Activated CD4-positive, alpha-beta T cell treated with anti-CD3 and anti-CD28 coated beads, Interleukin-2, amount 10 ng/mL, durations not matched to agents 24 days and 14 days (primary cell): ENCODE data around the gene SUPT7L. TPM values are rescaled to one million over a fixed set of nuclear protein-coding genes. Genes with fewer than 3 reads are reported as not detected.

Source experiments
- DNase-seq: peaks from one replicate; pipeline ENCODE4 v3.0.0; 2022
- H3K27ac Mint-ChIP-seq: one replicate; pipeline ENCODE4 v1.8.0; 2022; ENCODE audit warnings: mild to moderate bottlenecking, mixed read lengths
- H3K27me3 Mint-ChIP-seq: one replicate; pipeline ENCODE4 v1.8.0; 2022; ENCODE audit warnings: mixed read lengths
- H3K36me3 Mint-ChIP-seq: one replicate; pipeline ENCODE4 v1.8.0; 2022; ENCODE audit warnings: low read depth, mild to moderate bottlenecking, mixed read lengths
- H3K4me1 Mint-ChIP-seq: one replicate; pipeline ENCODE4 v1.8.0; 2021; ENCODE audit warnings: mixed read lengths
- H3K4me3 Mint-ChIP-seq: one replicate; pipeline ENCODE4 v1.8.0; 2022; ENCODE audit warnings: mild to moderate bottlenecking, moderate library complexity, mixed read lengths
- H3K9me3 Mint-ChIP-seq: one replicate; pipeline ENCODE4 v1.8.0; 2021; ENCODE audit warnings: mixed read lengths
- intact Hi-C: fragments of 100-400 bp; cut with micrococcal nuclease; formaldehyde crosslinking; loops from one replicate; pipeline ENCODE4 v1.15.1; 2023
- total RNA-seq: library from RNA; stranded (reverse); gene quantifications from 2 replicates; pipeline ENCODE4 v1.2.3, GENCODE V29; 2022

Gene SUPT7L, protein sequence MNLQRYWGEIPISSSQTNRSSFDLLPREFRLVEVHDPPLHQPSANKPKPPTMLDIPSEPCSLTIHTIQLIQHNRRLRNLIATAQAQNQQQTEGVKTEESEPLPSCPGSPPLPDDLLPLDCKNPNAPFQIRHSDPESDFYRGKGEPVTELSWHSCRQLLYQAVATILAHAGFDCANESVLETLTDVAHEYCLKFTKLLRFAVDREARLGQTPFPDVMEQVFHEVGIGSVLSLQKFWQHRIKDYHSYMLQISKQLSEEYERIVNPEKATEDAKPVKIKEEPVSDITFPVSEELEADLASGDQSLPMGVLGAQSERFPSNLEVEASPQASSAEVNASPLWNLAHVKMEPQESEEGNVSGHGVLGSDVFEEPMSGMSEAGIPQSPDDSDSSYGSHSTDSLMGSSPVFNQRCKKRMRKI
- 33.3 and 34.5 TPM in 2 replicates for total RNA-seq

DNA sequence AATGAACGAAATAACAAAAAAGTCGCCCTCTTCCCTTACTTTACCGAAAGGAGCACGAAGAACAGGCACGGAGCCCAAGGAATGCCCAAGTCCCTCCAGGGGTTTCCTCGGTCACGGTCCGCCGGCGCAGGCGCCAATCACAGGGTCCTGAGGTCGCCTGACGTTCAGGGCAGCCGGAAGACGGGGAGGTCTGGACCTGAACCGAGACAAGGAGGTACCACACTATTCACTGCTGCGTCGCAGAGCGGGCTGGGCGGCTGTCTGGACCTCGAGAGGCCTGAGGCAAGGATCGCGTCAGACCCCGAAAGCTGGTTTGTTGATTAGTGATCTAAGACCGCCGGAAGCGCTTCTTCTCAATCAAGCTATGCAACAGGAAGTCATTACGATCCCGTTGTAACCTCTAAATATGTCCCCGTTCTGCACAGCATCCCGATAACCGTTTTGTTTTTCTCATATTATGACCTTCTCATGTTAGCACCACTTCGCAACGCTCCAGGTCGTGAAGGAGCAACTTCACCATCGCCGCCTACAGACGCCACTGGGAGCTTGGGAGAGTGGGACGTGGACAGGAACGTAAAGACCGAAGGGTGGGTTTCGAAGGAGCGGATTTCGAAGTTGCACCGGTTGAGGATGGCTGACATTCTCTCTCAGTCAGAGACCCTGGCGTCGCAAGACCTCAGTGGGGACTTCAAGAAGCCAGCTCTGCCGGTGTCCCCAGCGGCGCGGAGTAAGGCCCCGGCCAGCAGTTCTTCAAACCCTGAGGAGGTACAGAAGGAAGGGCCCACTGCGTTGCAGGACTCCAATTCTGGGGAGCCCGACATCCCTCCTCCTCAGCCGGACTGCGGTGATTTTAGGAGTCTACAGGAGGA lies at the start of gene SUPT7L, which contains the start of gene SLC4A1AP:
TSS of gene SUPT7L (minus strand) at position 330 of the 869 bp plus-strand sequence. CDS start 1,422 bp downstream, outside the sequence.
TSS of gene SLC4A1AP (plus strand) at position 605 of the 869 bp plus-strand sequence. CDS start at position 631, 26 bp downstream.
- DNase-seq: peak; percentile 93
- Mint-ChIP-seq H3K4me3 (peak within 1 kb of the TSS; percentile 98), H3K36me3 (peaks cover 43% of the 10 kb centered on the region), H3K9me3 (no peaks in the 10 kb centered on the region), H3K4me1 (peaks cover 38% of the 10 kb centered on the region), H3K27me3 (no peaks in the 10 kb centered on the region), H3K27ac (peak within 1 kb of the TSS; percentile 99)
- intact Hi-C loops: loop anchor here (2.0 to 10.0 kb wide), 7 partner anchors 19 to 291 kb away; partner anchors contain the start of genes CCDC121, EIF2B4, FNDC4 and GCKR

- H3K4me3 Mint-ChIP-seq: no peak overlapping the region
- H3K27ac Mint-ChIP-seq: no peak overlapping the region
- peaks cover 20% of the 10 kb centered on the region for H3K27me3 Mint-ChIP-seq
- peaks cover 34% of the 10 kb centered on the region for H3K4me1 Mint-ChIP-seq
- intact Hi-C loops: no loop called here
- no peaks in the 10 kb centered on the region for H3K9me3 Mint-ChIP-seq
- H3K36me3 Mint-ChIP-seq: no peaks in the 10 kb centered on the region
- DNase-seq: no peak
Observed at GRCh38 chr2:27713201-27713600, 49.8 kb upstream of the SUPT7L start.

GRCh38 chr2:27712522-27712921 lies 49.1 kb upstream of the SUPT7L start:
- Mint-ChIP-seq H3K27ac (no peak overlapping the region), H3K36me3 (no peaks in the 10 kb centered on the region), H3K4me3 (no peak overlapping the region), H3K9me3 (no peaks in the 10 kb centered on the region), H3K4me1 (peaks cover 34% of the 10 kb centered on the region), H3K27me3 (peaks cover 20% of the 10 kb centered on the region)
- intact Hi-C loops: no loop called here
- DNase-seq: no peak

- DNase-seq: no peak
- no peak overlapping the region for H3K4me3 Mint-ChIP-seq
- peaks cover 16% of the 10 kb centered on the region for H3K27me3 Mint-ChIP-seq
- no peaks in the 10 kb centered on the region for H3K9me3 Mint-ChIP-seq
- H3K27ac Mint-ChIP-seq: no peak overlapping the region
- intact Hi-C loops: no loop called here
- H3K4me1 Mint-ChIP-seq: peaks cover 29% of the 10 kb centered on the region
- H3K36me3 Mint-ChIP-seq: no peaks in the 10 kb centered on the region
Observed at GRCh38 chr2:27711804-27712203, 48.4 kb upstream of the SUPT7L start.

- no peak overlapping the region for H3K27ac Mint-ChIP-seq
- H3K27me3 Mint-ChIP-seq: peaks cover 12% of the 10 kb centered on the region
- no peak for DNase-seq
- no peak overlapping the region for H3K4me3 Mint-ChIP-seq
- H3K4me1 Mint-ChIP-seq: peaks cover 24% of the 10 kb centered on the region
- H3K9me3 Mint-ChIP-seq: no peaks in the 10 kb centered on the region
- H3K36me3 Mint-ChIP-seq: no peaks in the 10 kb centered on the region
- intact Hi-C loops: no loop called here
Observed at GRCh38 chr2:27710640-27711430, 47.4 kb upstream of the SUPT7L start.

DNA sequence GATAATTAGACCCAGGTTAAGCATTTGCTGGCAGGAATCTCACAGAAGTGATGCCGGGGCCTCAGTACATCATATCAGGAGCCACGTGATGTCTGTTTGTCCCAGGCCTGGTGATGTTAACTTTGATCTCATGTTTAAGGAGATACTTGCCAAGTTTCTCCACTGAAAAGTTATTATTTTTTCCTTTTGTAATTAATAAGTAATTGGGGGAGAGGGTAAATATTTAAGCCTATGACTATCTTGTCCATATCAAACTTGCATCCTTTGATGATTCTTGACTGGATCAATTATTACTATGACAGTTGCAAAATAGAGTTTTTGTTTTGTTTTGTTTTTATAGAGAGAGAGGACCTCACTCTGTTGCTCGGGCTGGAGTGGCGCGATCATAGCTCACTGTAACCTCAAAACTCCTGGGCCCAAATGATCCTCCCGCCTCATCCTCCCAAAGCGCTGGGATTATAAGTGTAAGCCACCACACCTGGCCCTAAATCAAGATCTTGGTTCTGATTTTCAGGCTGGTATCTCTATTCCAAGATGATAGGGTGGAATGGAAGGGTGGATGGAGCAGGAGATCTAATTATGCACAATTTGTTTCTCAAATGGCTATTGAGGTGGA lies 46.7 kb upstream of the SUPT7L start:
- intact Hi-C loops: loop anchor here (10.0 kb wide), 2 partner anchors 425 to 545 kb away; no protein-coding TSS in a partner anchor
- peaks cover 27% of the 10 kb centered on the region for H3K4me1 Mint-ChIP-seq
- H3K9me3 Mint-ChIP-seq: no peaks in the 10 kb centered on the region
- peaks cover 12% of the 10 kb centered on the region for H3K27me3 Mint-ChIP-seq
- no peaks in the 10 kb centered on the region for H3K36me3 Mint-ChIP-seq
- DNase-seq: no peak
- no peak overlapping the region for H3K4me3 Mint-ChIP-seq
- no peak overlapping the region for H3K27ac Mint-ChIP-seq

GRCh38 chr2:27709326-27709725 lies 45.9 kb upstream of the SUPT7L start:
- intact Hi-C loops: loop anchor here (10.0 kb wide), 2 partner anchors 425 to 545 kb away; no protein-coding TSS in a partner anchor
- H3K36me3 Mint-ChIP-seq: no peaks in the 10 kb centered on the region

GRCh38 chr2:27708666-27709065 lies 45.3 kb upstream of the SUPT7L start:
- Mint-ChIP-seq H3K4me1 (peaks cover 26% of the 10 kb centered on the region), H3K27ac (no peak overlapping the region), H3K36me3 (no peaks in the 10 kb centered on the region), H3K27me3 (peaks cover 12% of the 10 kb centered on the region), H3K4me3 (no peak overlapping the region), H3K9me3 (no peaks in the 10 kb centered on the region)
- no peak for DNase-seq
- intact Hi-C loops: loop anchor here (10.0 kb wide), 2 partner anchors 426 to 546 kb away; no protein-coding TSS in a partner anchor

More at GRCh38 chr2:27709326-27709725, 45.9 kb upstream of the SUPT7L start:
- Mint-ChIP-seq H3K4me1 (peaks cover 25% of the 10 kb centered on the region), H3K27ac (no peak overlapping the region), H3K4me3 (no peak overlapping the region), H3K9me3 (no peaks in the 10 kb centered on the region), H3K27me3 (peaks cover 12% of the 10 kb centered on the region)
- no peak for DNase-seq

DNA sequence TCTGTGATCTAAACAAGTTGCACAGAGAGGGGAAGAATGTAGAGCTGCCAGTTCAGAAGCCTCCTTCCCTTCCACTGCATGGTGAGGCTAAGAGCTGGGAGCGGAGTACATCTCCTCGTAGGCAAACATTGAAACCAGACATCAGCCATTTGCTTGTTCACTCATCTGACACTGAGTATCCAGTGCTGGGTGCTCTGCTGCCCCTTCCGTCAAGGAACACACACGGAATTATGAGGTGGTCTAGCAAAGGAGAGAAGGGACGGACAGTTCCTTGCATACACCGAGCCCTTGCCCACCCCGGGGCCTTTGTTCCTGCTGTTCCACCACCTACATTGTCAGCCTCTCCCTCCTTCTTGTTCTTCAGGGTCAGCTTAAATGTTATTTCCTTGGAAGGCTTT lies 44.8 kb upstream of the SUPT7L start:
- no peak for DNase-seq
- Mint-ChIP-seq H3K27ac (no peak overlapping the region), H3K4me3 (no peak overlapping the region), H3K36me3 (no peaks in the 10 kb centered on the region), H3K9me3 (no peaks in the 10 kb centered on the region), H3K4me1 (peaks cover 26% of the 10 kb centered on the region), H3K27me3 (peaks cover 12% of the 10 kb centered on the region)
- intact Hi-C loops: loop anchor here (10.0 kb wide), 2 partner anchors 427 to 547 kb away; no protein-coding TSS in a partner anchor

- no peak for DNase-seq
- no peak overlapping the region for H3K4me3 Mint-ChIP-seq
- intact Hi-C loops: loop anchor here (10.0 kb wide), 2 partner anchors 427 to 547 kb away; no protein-coding TSS in a partner anchor
- H3K27me3 Mint-ChIP-seq: peaks cover 9% of the 10 kb centered on the region
- no peaks in the 10 kb centered on the region for H3K36me3 Mint-ChIP-seq
- H3K27ac Mint-ChIP-seq: no peak overlapping the region
- H3K9me3 Mint-ChIP-seq: no peaks in the 10 kb centered on the region
- peaks cover 26% of the 10 kb centered on the region for H3K4me1 Mint-ChIP-seq
Observed at GRCh38 chr2:27707462-27708256, 44.2 kb upstream of the SUPT7L start.

DNA sequence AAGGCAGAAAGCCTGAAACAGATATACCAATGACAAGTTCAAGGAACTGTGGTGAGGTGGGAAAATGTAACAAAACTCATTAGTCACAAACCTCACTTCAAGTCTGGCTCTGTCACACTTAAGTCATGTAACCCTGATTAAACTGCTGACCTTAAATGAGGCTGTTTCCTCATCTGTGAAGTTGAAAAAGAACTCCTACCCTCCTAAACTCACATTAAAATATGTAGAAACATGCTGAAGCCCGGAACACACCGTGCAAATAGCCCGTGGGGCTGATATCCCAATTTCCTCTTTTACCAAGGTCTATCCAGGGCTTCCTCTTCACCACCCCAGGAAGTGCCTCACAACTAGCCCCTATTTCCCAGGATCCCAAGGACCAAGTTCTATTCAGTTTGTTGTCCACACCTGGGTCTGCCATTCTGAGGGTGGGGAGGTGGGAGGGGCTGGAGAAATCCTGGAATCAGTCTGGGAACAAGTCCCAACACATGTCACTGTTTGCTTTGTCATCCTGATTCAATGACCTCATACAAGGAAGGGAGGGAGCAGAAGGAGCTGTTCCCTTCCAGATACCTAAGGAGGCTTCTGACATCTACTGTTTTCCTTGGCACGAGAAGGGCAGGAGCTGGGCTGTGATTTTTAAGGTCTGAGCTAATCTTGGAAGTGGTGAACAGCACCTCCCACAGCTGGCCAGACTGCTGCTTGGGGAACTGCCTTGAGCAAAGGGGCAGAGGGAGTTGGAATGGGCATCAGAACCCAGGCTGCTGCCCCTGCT lies 42.6 kb upstream of the SUPT7L start:
- intact Hi-C loops: loop anchor here (10.0 kb wide), 2 partner anchors 429 to 549 kb away; no protein-coding TSS in a partner anchor
- peak overlapping the region; percentile 50 for H3K27ac Mint-ChIP-seq
- no peaks in the 10 kb centered on the region for H3K9me3 Mint-ChIP-seq

More for the DNA sequence above, 42.6 kb upstream of the SUPT7L start:
- no peaks in the 10 kb centered on the region for H3K27me3 Mint-ChIP-seq
- peaks cover 14% of the 10 kb centered on the region for H3K4me1 Mint-ChIP-seq
- H3K4me3 Mint-ChIP-seq: no peak overlapping the region
- no peaks in the 10 kb centered on the region for H3K36me3 Mint-ChIP-seq
- no peak for DNase-seq
